NCI-H460 (cell line): ENCODE measurements around the gene DUOXA2. TPM values are rescaled to one million over a fixed set of nuclear protein-coding genes. Genes with fewer than 3 reads are reported as not detected.
A peak's percentile ranks its signal among the peaks of the same experiment; 100 is the strongest.

Source experiments
- DNase-seq: peaks from one replicate; pipeline ENCODE4 v3.0.0-alpha.2; 2016; ENCODE audit warnings: low read depth; ENCODE audit errors: extremely low read depth
- total RNA-seq: library from RNA; depleted of rRNA; stranded (reverse); fragments of >200 nt; shearing (Covaris generic); gene quantifications from 2 replicates; pipeline ENCODE4 v1.2.3, GENCODE V29; 2014; rRNA removed

The DUOXA2 gene
- total RNA-seq, 1 experiment from 2014 or later = not detected

DNA sequence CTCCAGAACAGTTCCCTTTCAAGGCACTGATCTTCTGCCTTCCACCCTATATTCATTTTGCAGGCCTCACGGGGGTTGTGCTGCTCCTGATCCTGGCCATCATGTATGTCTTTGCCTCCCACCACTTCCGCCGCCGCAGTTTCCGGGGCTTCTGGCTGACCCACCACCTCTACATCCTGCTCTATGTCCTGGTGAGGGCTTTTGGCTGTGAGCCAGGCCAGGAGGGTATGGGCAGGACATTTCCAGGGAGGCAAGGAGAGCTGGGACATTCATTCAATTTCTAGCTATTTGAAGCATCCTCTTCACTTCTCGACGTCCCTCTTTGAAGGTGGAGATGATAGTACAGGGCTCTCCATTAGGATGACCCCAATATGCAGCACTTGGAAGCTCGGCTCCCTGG is 41.6 kb downstream of the DUOXA2 start:
- DNase-seq = no peak

DNA sequence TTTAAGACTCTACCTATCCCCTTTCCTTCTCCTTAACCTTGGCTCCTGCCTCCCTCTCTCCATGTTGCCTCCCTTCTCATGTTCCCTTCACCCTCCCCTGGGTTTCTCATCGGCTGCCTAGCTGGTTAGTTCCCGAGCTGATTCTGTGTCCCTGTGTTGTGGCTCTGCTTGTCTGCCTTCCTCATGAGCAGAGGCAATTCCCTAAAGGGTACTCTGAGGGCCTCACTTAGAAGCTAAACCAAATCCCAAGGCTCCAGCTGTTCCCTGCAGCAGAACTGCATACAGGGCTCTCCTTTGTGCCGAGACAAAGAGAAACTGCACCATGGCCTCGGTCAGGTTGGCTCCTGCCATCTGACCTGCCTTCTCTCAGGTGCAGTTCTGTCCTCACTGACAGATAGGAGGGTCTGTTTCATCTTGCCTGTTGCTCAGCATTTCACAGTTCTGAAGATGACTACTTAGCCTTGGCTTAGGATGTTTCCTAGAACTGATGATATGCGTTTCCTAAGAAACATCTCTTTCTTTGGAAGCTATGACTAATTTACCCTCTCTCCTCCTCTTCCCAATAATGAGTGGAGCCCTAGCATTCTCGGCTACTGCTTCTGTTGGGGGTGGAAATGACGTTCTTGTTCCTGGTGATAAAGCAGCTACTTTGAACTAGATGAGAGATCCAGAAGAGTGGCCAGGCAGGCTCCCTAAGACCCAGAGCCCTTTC is 42.8 kb downstream of the DUOXA2 start:
- DNase-seq = no peak

DNA sequence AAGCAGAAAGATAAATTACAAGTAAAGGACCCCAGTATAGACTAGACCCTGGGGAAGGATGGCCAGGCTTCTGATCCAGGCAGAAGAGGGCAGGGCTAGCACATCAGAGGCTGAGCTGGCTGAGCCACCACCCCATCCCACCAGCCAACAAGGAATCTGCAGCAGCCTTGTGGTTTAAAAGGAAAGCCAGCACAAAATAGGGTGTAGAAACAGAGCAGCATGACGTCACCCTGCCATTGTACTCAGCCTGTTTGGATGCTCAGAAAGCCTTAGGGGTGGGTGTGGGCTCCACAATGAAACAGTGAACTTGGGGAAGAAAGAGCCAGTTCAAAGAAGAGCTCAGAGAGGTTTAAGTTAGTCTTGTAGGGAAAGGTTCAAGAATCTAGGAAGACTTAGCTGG is 43.8 kb downstream of the DUOXA2 start:
- DNase-seq = no peak

DNA sequence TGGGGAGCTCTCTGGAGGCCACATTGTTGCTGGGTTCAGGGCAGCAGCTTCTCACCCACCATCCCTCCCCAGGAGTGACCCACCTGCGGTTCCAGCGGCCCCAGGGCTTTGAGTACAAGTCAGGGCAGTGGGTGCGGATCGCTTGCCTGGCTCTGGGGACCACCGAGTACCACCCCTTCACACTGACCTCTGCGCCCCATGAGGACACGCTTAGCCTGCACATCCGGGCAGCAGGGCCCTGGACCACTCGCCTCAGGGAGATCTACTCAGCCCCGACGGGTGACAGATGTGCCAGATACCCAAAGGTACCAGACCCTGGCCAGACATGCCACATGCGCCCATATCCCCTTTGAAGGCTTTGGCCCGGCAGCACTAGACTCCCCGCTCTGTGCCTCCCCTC is 47.5 kb downstream of the DUOXA2 start:
- no peak for DNase-seq

DNA sequence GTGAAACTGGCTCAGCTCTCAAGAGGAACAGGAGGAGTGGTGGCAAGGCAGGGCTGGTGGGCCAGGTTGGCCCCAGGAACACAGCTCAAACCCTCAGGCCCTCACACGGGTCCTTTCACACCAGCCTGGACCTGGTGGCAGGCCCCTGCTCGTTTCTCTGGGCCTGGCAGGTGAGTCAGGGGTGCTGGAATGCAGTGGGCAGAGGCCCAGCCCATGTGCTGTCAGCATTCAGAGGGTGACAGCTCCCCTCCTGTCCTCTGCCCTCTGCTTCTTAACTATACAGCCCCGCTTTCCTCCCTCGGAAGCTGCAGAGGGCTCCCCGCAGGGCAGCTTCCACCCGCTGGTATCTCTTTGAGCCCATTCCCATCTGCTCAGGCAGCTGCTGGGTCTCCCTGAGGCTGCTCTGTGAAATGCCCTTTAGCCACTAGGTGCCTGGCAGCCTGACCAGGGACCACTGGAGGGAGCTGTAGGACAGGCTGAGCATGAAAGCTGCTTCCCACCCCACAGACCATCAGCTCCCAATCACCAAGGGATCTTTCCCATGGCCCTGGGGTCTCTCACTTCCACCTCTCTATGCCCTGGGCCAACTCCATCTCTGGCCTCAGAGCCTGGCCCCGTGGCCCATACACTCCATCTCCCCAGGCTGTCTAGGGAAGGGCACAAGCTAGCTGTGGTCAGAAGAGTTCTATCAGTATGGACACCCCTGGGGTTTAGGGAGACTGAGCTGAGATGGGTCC is 48.8 kb downstream of the DUOXA2 start:
- DNase-seq = peak; percentile 73

DNA sequence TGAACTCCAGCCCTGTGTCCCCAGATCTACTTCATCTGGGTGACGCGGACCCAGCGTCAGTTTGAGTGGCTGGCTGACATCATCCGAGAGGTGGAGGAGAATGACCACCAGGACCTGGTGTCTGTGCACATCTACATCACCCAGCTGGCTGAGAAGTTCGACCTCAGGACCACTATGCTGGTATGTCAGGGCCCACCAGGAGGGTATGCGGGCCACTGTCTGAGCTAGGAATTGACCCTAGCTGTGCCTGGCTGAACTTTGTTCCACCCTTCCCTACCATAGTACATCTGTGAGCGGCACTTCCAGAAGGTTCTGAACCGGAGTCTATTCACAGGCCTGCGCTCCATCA is 49.4 kb downstream of the DUOXA2 start:
- no peak for DNase-seq

DNA sequence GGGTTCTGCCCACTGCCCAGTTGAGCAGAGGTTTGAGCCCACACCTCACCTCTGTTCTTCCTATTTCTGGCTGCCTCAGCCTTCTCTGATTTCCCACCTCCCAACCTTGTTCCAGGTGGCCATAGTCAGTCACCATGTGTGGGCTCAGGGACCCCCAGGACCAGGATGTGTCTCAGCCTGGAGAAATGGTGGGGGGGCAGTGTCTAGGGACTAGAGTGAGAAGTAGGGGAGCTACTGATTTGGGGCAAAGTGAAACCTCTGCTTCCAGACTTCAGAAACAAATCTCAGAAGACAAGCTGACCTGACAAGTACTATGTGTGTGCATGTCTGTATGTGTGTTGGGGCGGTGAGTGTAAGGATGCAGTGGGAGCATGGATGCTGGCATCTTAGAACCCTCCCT is 50.8 kb downstream of the DUOXA2 start:
- no peak for DNase-seq

DNA sequence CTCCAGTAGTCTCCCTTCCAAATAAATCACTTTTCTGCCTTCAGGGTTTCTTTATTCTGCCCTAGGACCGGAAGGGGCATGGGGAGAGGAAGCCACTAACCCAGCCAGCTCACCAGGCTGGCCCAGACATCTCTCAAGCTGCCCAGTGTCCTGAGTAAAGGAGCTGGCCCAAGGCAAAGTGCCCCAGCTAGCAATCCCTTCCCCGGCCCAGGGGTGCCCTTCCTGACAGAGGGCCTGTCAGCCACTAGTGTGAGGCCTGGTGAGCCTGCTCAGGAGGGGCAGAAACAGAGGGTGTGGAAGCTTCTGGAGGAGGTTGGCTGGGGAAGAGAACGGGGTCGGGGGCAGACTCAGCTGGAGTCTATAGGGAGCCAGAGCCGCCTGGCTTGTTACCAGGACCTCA is 51.4 kb downstream of the DUOXA2 start:
- no peak for DNase-seq

DNA sequence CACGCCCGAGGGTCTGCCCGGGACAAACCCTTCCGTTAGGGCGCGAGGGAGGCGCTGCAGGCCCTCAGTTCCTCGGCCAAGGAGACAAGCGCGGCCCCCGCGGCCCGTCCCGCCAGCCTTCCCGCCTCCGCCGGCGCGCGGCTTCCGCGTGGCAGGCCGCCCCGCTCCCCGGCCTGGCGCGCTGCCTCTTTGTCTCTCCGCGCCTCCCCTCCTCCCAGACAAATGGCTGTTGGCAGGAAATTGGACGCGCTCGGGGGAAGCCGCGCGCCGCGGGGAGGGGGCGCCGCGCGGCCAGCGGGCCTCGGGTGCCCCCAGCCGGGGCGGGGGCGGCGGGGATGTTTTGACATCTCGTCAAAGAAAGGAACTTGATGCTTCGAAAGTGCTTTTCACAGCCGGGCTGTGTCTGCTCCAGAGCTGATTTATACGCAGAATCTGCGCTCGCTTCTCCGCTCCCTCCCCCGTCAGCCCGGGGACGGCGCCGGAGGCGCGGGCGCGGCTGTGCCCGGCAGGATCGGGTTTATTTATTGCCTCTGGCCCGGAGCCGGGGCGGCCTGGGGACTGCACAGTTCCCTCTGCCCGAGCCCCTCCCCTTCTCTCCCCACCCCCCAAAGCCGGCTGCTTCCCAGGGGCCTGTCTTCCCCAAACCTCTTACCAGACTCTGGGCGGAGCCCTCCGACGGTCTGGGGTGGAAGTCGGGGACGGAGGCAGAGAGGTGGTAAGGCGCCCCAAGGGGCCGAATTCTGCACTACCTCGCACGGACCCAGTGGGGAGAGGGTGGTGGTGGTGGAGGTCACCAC is 52.9 kb downstream of the DUOXA2 start:
- DNase-seq = peak; percentile 83

DNA sequence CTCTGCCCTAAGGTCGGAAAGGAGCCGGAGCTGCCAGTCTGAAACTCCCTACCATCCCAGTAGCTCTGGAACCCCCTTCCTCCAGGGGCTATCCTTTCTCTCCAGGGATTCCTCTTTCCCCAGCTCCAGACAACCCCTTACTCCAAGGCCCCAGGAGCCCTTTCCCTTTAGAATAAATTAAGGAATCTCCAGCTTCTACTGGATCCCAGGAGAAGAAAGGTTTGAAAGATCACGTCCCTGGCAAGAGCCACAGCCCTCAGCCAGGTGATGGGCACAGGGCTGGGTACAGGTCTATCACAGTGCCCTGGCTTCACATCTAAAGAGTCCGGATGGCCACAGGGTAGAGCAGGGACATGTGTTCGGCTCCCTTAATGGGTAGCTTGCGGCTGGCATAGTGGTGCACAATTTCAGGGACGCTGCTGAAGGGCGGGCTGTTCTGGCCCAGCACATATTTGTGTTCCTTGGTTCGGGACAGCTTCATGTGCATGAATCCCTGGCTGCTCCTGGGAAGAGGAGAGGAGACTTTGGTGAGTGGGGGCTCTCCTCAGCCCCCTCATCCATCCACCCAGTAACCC is 53.6 kb downstream of the DUOXA2 start:
- no peak for DNase-seq

Other genes with a start within 250 kb of the DUOXA2 start
- gene TERB2, start 157.6 kb upstream of the DUOXA2 start, total RNA-seq = not detected in 2 replicates
- 65.1 and 65.5 TPM in 2 replicates for gene SORD, start 91.1 kb upstream of the DUOXA2 start, total RNA-seq
- gene DUOX2, start 154 bp upstream of the DUOXA2 start, total RNA-seq = 0.02 TPM in 1 of 2 replicates, not detected in the other
- 0.97 and 0.98 TPM in 2 replicates for gene DUOXA1, start 15.6 kb downstream of the DUOXA2 start, total RNA-seq
- not detected in 2 replicates for gene DUOX1, start 15.7 kb downstream of the DUOXA2 start, total RNA-seq
- gene SHF, start 73.6 kb downstream of the DUOXA2 start, total RNA-seq = 1.4 and 3.1 TPM in 2 replicates
- gene SLC28A2, start 137.9 kb downstream of the DUOXA2 start, total RNA-seq = not detected in 2 replicates